GM19455 (cell line): Measurements from ENCODE around the gene ATP2B3.

ENCODE experiments used
- ATAC-seq: cut with Tn5 transposase; IDR thresholded peaks from one replicate; pipeline ENCODE4 v1.9.1; 2021; ENCODE audit not compliant: unreplicated experiment

Gene ATP2B3

GRCh38 chrX:153631907-153632594 is 114.6 kb downstream of the ATP2B3 start:
- ATAC-seq: no peak
